ENCODE results near the gene MUC6. TPM values are rescaled to one million over a fixed set of nuclear protein-coding genes. Genes with fewer than 3 reads are reported as not detected.

MUC6 gene
- total and polyA plus RNA-seq, 10 of the 15 experiments (the other 5 are each of a cell fraction or from before 2014, with no cell fraction given): 0.03 TPM; not detected in 8

- intact Hi-C loops (cut with micrococcal nuclease; ENCODE audit: unreplicated experiment): no loop called here
- POLR2A ChIA-PET: no interaction called here
- H2AFZ ChIP-seq (ENCODE audit: control insufficient read depth, low read depth, low read length): no peak overlapping the region
- TF ChIP-seq CBX5 (IDR thresholded peaks at IDR 0.05; ENCODE audit: low read depth): no peak
- TF ChIP-seq BACH1 (IDR thresholded peaks at IDR 0.05; ENCODE audit: borderline replicate concordance): no peak
- no peak for TF ChIP-seq STAT1 (conservative IDR thresholded peaks at IDR 0.05)
- TF ChIP-seq ATF7 (IDR thresholded peaks at IDR 0.05; ENCODE audit: low read depth): no peak
- TF ChIP-seq HCFC1 (IDR thresholded peaks at IDR 0.05; ENCODE audit: low read length): no peak
- TF ChIP-seq ATF2 (IDR thresholded peaks at IDR 0.05; ENCODE audit: low read length): no peak
- TF ChIP-seq POU2F2 (IDR thresholded peaks at IDR 0.05; ENCODE audit: borderline replicate concordance, low read depth, low read length): no peak
- TF ChIP-seq CBFB (IDR thresholded peaks at IDR 0.05; ENCODE audit: low read depth): no peak
- no peak for TF ChIP-seq RELB (IDR thresholded peaks at IDR 0.05; ENCODE audit: low read depth)
- no peak for TF ChIP-seq TARDBP (IDR thresholded peaks at IDR 0.05; ENCODE audit: borderline replicate concordance)
- TF ChIP-seq NR2C1 (IDR thresholded peaks at IDR 0.05): no peak
- TF ChIP-seq PRDM15 (CRISPR knock-in tag; IDR thresholded peaks at IDR 0.05): no peak
- TF ChIP-seq CEBPB (IDR thresholded peaks at IDR 0.05; ENCODE audit: borderline replicate concordance in 1 of 2, low read depth in 2 of 2, low read length in 2 of 2): no peak
- no peak for TF ChIP-seq KLF5 (IDR thresholded peaks at IDR 0.05; ENCODE audit: partially characterized antibody)
- TF ChIP-seq ZNF384 (IDR thresholded peaks at IDR 0.05; ENCODE audit: borderline replicate concordance, low read depth, low read length): no peak
- no peak for TF ChIP-seq BMI1 (IDR thresholded peaks at IDR 0.05; ENCODE audit: borderline replicate concordance)
Measured at GRCh38 chr11:1085440-1086170, 49.1 kb upstream of the MUC6 start.

More at GRCh38 chr11:1085440-1086170, 49.1 kb upstream of the MUC6 start:
- no peaks in the 10 kb centered on the region for H3K4me1 ChIP-seq (ENCODE audit: control insufficient read depth, insufficient read depth, low read length)
- no peak overlapping the region for H3K4me2 ChIP-seq (ENCODE audit: control insufficient read depth, insufficient read depth)
- H3K9ac ChIP-seq (ENCODE audit: control insufficient read depth, insufficient read depth, low read length): no peak overlapping the region
- FAIRE-seq (no peak), ATAC-seq (no peak), DNase-seq (ENCODE audit: low read depth, low spot score) (no peak)
- RAD21 ChIA-PET (ENCODE audit: unreplicated experiment): no interaction called here
- no peak overlapping the region for H3K4me3 ChIP-seq
- no peaks in the 10 kb centered on the region for H3K27me3 ChIP-seq (replicated peaks in 1 of 2; ENCODE audit: control insufficient read depth in 2 of 2, insufficient read depth in 2 of 2, low read length in 1 of 2)
- BruUV-seq (replicated peaks): no TSS peak
- 67% methylated on average over 18 of the region's 26 CpGs for WGBS (ENCODE audit: insufficient coverage, insufficient replicate concordance, low lambda C conversion rate, missing lambda C conversion rate)
- H3K9me3 ChIP-seq (replicated peaks; ENCODE audit: control insufficient read depth, insufficient read depth, low read length): no peaks in the 10 kb centered on the region; the same call in 2 of the 3 replicates
- H3K27ac ChIP-seq (ENCODE audit: control insufficient read depth, insufficient read depth): no peak overlapping the region
- CTCF ChIA-PET: no interaction called here
- no peaks in the 10 kb centered on the region for H4K20me1 ChIP-seq (ENCODE audit: control insufficient read depth, insufficient read depth)
- SMC1A ChIA-PET (ENCODE audit: uncharacterized antibody, unreplicated experiment): no interaction called here
- in situ Hi-C loops (cut with MboI): no loop called here
- no peaks in the 10 kb centered on the region for H3K36me3 ChIP-seq (ENCODE audit: control insufficient read depth in 2 of 2, insufficient read depth in 2 of 2, low read length in 1 of 2)
- H3K79me2 ChIP-seq (ENCODE audit: control insufficient read depth, insufficient read depth, low read length): no peaks in the 10 kb centered on the region
